ENCODE data around the gene GSTO1.

GSTO1 gene

GRCh38 chr10:104257235-104257634 lies 2.5 kb downstream of the GSTO1 start:
- TF ChIP-seq POLR2A (IDR thresholded peaks at IDR 0.05; ENCODE audit: low read length), result no peak
- no peak for TF ChIP-seq GATA1 (IDR thresholded peaks at IDR 0.05; ENCODE audit: low read depth, low read length)
- DNase-seq, result no peak

- no peak for DNase-seq
- no peak for TF ChIP-seq POLR2A (IDR thresholded peaks at IDR 0.05; ENCODE audit: low read length)
- TF ChIP-seq GATA1 (IDR thresholded peaks at IDR 0.05; ENCODE audit: low read depth, low read length), result no peak
Observed at GRCh38 chr10:104258209-104258608, 3.5 kb downstream of the GSTO1 start.

- DNase-seq, result no peak
- TF ChIP-seq POLR2A (IDR thresholded peaks at IDR 0.05; ENCODE audit: low read length) (peak; percentile 47), GATA1 (IDR thresholded peaks at IDR 0.05; ENCODE audit: low read depth, low read length) (no peak)
Observed at GRCh38 chr10:104259456-104259855, 4.8 kb downstream of the GSTO1 start.

GRCh38 chr10:104259999-104260774 lies 5.5 kb downstream of the GSTO1 start:
- TF ChIP-seq GATA1 (IDR thresholded peaks at IDR 0.05; ENCODE audit: low read depth, low read length) (no peak), POLR2A (IDR thresholded peaks at IDR 0.05; ENCODE audit: low read length) (peak; percentile 33)
- DNase-seq, result no peak

GRCh38 chr10:104260775-104261115 lies 6.1 kb downstream of the GSTO1 start:
- peak; percentile 62 to 79 for DNase-seq

GRCh38 chr10:104262055-104262454 lies 7.4 kb downstream of the GSTO1 start:
- TF ChIP-seq POLR2A (IDR thresholded peaks at IDR 0.05; ENCODE audit: low read length) (no peak), GATA1 (IDR thresholded peaks at IDR 0.05; ENCODE audit: low read depth, low read length) (no peak)
- no peak for DNase-seq

More at GRCh38 chr10:104260775-104261115, 6.1 kb downstream of the GSTO1 start:
- TF ChIP-seq POLR2A (IDR thresholded peaks at IDR 0.05; ENCODE audit: low read length) (peak; percentile 30), GATA1 (IDR thresholded peaks at IDR 0.05; ENCODE audit: low read depth, low read length) (no peak)

GRCh38 chr10:104264783-104265182 lies 10.1 kb downstream of the GSTO1 start:
- TF ChIP-seq POLR2A (IDR thresholded peaks at IDR 0.05; ENCODE audit: low read length) (no peak), GATA1 (IDR thresholded peaks at IDR 0.05; ENCODE audit: low read depth, low read length) (no peak)

GRCh38 chr10:104267721-104268404 lies 13.2 kb downstream of the GSTO1 start:
- TF ChIP-seq POLR2A (IDR thresholded peaks at IDR 0.05; ENCODE audit: low read length) (no peak), GATA1 (IDR thresholded peaks at IDR 0.05; ENCODE audit: low read depth, low read length) (no peak)

More at GRCh38 chr10:104264783-104265182, 10.1 kb downstream of the GSTO1 start:
- DNase-seq, result no peak

GRCh38 chr10:104268405-104268712 lies 13.7 kb downstream of the GSTO1 start:
- no peak for TF ChIP-seq GATA1 (IDR thresholded peaks at IDR 0.05; ENCODE audit: low read depth, low read length)
- no peak for TF ChIP-seq POLR2A (IDR thresholded peaks at IDR 0.05; ENCODE audit: low read length)
- DNase-seq, result peak; percentile 62 to 75

More at GRCh38 chr10:104267721-104268404, 13.2 kb downstream of the GSTO1 start:
- DNase-seq, result no peak

- TF ChIP-seq POLR2A (IDR thresholded peaks at IDR 0.05; ENCODE audit: low read length) (peak; percentile 96), GATA1 (IDR thresholded peaks at IDR 0.05; ENCODE audit: low read depth, low read length) (no peak)
- DNase-seq, result peak; percentile 99
Observed at GRCh38 chr10:104268713-104269645, 14.3 kb downstream of the GSTO1 start, which contains the start of gene GSTO2. Gene GSTO2, plus strand, starts transcription at chr10:104269184. Its CDS starts 5,732 bp downstream, at chr10:104274916.

GRCh38 chr10:104273286-104273685 lies 18.6 kb downstream of the GSTO1 start:
- no peak for DNase-seq
- TF ChIP-seq GATA1 (IDR thresholded peaks at IDR 0.05; ENCODE audit: low read depth, low read length) (no peak), POLR2A (IDR thresholded peaks at IDR 0.05; ENCODE audit: low read length) (no peak)

- TF ChIP-seq POLR2A (IDR thresholded peaks at IDR 0.05; ENCODE audit: low read length) (no peak), GATA1 (IDR thresholded peaks at IDR 0.05; ENCODE audit: low read depth, low read length) (no peak)
Observed at GRCh38 chr10:104273899-104274575, 19.3 kb downstream of the GSTO1 start.

More at GRCh38 chr10:104273899-104274575, 19.3 kb downstream of the GSTO1 start:
- DNase-seq, result peak; percentile 46 to 74
